ENCODE data around the gene MMP24OS.

DNA sequence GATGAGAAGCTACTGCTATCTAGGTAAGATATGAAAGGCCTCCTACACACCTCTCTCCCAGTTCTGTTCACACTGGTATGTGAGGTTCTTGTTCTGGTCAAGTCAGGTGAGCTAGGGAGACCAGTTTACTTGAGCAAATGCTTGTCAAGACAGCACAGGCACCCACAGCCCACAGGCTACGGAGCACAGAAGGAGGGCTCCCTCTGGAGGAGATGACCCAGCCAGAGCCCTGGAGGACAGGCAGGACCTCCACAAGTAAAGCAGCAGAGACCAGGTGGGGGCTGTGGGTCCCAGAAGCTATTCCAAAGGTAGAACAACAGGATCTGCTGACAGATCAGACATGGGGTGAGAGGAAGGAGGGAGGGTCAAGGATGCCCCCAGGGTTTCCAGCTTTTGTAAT lies 13.2 kb downstream of the MMP24OS start:
- TF ChIP-seq CTCF (IDR thresholded peaks at IDR 0.05 in 8 of 11, conservative IDR thresholded peaks at IDR 0.05 in 3 of 11) = no peak
- no peak for TF ChIP-seq POLR2A (IDR thresholded peaks at IDR 0.05)
